Measurements from ENCODE around the gene JCAD.

JCAD gene

DNA sequence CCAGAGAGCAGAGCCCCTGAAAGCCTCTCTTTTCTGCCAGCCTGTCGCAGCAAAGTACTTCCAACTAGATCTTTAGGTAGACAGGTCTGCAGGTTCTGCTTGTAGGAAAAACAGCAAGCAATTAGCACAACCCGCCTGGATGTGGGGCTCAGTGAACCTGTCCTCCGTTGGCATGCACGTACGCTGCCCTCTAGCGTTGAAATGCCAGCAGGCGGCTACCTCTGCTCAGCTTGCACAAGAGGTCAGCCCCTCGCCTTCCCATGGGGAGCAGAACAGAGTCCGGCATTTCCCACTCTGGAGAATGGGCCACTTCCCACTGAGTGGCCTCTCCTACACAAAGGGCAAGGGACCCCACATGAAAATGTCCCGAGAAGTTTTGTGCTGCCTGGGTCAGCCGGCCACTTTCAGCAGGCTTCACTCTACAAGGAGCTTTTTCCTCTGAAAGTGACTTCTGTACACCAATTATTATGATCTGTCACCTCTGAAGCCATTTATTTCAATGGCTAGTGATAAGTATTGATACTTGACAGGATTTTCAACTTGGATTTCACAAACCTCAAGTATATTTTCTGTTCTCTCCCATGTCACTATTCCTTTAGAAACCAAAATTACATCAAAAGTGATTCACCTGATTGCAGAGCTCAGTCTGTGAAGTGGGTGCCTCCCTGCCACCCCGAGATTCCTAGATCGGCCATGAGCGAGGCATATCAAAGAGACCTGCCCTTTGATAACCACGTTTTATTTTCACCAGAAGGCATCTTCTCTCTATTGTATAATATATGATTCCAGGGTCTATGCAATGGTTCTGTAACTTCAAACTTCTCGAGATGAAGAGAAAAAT, 56.7 kb downstream of the JCAD start:
- Histone ChIP-seq H3K4me3 (ENCODE audit: low read depth, low read length) (no peak overlapping the region), H3K36me3 (ENCODE audit: control insufficient read depth, insufficient read depth, low read length) (no peaks in the 10 kb centered on the region), H3K27ac (ENCODE audit: low read depth, low read length) (no peak overlapping the region), H3K27me3 (ENCODE audit: control insufficient read depth, insufficient read depth, low read length) (no peaks in the 10 kb centered on the region), H3K4me1 (ENCODE audit: control insufficient read depth, insufficient read depth, low read length) (no peaks in the 10 kb centered on the region), H3K9ac (ENCODE audit: low read depth, low read length) (no peak overlapping the region), H3K9me3 (ENCODE audit: control insufficient read depth, insufficient read depth, low read length) (no peaks in the 10 kb centered on the region)

DNA sequence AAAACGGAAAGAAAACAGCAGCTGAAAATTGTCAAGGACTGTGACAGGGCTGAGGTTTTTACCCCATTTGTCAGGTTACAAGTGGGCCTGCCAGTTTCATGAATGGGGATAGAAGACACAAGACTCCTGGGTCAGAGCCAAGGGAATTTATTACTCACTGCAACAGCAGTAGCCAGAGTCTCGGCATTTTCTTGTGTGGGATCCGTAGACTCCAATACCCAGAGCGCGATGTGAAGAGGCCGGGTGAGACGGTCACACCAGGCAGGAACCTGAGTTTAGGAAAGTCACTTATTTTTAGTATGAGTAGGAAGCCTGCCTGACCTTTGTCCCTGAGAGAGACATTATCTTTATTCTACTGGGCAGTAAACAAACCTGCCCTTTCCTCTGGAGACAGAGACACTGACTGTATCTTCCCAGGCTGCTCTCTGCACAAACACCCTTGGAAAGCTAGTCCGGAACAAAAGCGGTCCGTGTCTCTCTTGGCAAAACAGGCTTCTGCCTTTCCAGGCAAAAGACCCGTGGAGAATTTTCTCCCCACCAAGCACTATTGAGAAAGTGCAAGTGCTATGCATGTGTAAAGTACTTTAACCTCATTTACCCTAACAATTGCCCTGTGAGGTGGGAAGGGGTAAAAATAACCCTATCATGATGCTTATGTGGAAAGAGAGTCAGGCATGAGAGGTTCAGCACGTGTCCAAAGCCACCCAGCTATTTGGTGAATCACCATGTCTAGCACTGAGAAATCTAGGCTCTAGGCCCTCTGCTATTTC, 58.4 kb downstream of the JCAD start:
- no peaks in the 10 kb centered on the region for H3K9me3 ChIP-seq (ENCODE audit: control insufficient read depth, insufficient read depth, low read length)
- H3K9ac ChIP-seq (ENCODE audit: low read depth, low read length): no peak overlapping the region
- H3K4me1 ChIP-seq (ENCODE audit: control insufficient read depth, insufficient read depth, low read length): no peaks in the 10 kb centered on the region
- no peaks in the 10 kb centered on the region for H3K36me3 ChIP-seq (ENCODE audit: control insufficient read depth, insufficient read depth, low read length)
- H3K4me3 ChIP-seq (ENCODE audit: low read depth, low read length): no peak overlapping the region
- no peaks in the 10 kb centered on the region for H3K27me3 ChIP-seq (ENCODE audit: control insufficient read depth, insufficient read depth, low read length)
- no peak overlapping the region for H3K27ac ChIP-seq (ENCODE audit: low read depth, low read length)

- Histone ChIP-seq H3K27me3 (ENCODE audit: control insufficient read depth, insufficient read depth, low read length) (no peaks in the 10 kb centered on the region), H3K27ac (ENCODE audit: low read depth, low read length) (no peak overlapping the region), H3K9ac (ENCODE audit: low read depth, low read length) (no peak overlapping the region), H3K4me1 (ENCODE audit: control insufficient read depth, insufficient read depth, low read length) (no peaks in the 10 kb centered on the region), H3K9me3 (ENCODE audit: control insufficient read depth, insufficient read depth, low read length) (no peaks in the 10 kb centered on the region), H3K36me3 (ENCODE audit: control insufficient read depth, insufficient read depth, low read length) (no peaks in the 10 kb centered on the region), H3K4me3 (ENCODE audit: low read depth, low read length) (no peak overlapping the region)
These were observed 61.1 kb downstream of the JCAD start for GRCh38 chr10:29998142-29998808.

DNA sequence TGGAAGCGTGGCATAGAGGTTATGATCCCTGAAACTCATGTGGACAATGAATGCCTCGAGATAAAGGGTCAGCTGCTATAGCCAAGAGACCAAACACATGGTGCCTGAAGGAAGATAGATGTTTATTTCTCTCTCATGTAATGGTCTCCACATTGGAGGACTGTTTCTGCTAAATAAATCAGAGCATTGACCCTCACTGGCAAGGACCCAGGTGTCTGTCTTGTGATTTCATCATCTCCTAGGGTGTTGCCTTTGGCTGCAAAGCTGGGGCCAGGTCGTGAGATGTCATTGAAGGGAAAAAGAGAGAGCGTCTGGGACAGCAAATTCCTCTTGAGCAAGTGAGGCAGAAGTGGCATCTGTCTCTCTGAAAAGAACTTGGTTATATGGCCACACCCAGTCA, 64.6 kb downstream of the JCAD start:
- Histone ChIP-seq H3K4me1 (ENCODE audit: control insufficient read depth, insufficient read depth, low read length) (no peaks in the 10 kb centered on the region), H3K9me3 (ENCODE audit: control insufficient read depth, insufficient read depth, low read length) (no peaks in the 10 kb centered on the region), H3K27ac (ENCODE audit: low read depth, low read length) (no peak overlapping the region), H3K36me3 (ENCODE audit: control insufficient read depth, insufficient read depth, low read length) (no peaks in the 10 kb centered on the region), H3K27me3 (ENCODE audit: control insufficient read depth, insufficient read depth, low read length) (no peaks in the 10 kb centered on the region), H3K4me3 (ENCODE audit: low read depth, low read length) (no peak overlapping the region), H3K9ac (ENCODE audit: low read depth, low read length) (no peak overlapping the region)

DNA sequence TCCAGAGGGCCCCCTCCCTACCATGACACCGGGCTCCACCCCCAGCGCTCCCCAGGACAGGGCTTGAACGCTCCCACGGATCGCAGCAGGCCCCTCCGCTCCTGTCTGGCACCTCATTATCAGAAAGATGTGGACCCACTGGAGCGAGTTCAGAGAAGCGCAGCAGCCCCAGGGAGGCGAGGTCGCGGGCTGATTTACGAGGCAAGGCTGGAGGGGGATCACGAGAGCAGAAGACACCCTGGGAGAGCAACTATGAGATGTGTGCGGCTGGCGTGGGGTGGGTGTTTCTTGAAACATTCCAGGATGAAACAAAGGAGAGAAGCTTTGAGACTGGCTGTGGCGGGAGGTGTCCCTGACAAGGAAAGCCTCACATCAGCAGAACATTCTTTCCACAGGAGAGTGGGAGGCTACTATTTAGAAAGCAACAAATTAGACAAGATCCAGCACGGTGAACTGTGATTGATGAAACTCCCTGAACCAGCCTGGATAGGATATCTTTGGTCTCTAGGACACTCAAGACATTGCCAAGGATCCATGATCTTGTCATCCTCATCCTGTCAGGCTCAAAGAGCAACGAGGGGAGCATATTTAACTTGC, 66.0 kb downstream of the JCAD start:
- Histone ChIP-seq H3K27me3 (ENCODE audit: control insufficient read depth, insufficient read depth, low read length) (no peaks in the 10 kb centered on the region), H3K4me3 (ENCODE audit: low read depth, low read length) (no peak overlapping the region), H3K4me1 (ENCODE audit: control insufficient read depth, insufficient read depth, low read length) (no peaks in the 10 kb centered on the region), H3K9me3 (ENCODE audit: control insufficient read depth, insufficient read depth, low read length) (no peaks in the 10 kb centered on the region), H3K9ac (ENCODE audit: low read depth, low read length) (no peak overlapping the region), H3K27ac (ENCODE audit: low read depth, low read length) (no peak overlapping the region), H3K36me3 (ENCODE audit: control insufficient read depth, insufficient read depth, low read length) (no peaks in the 10 kb centered on the region)

- Histone ChIP-seq H3K27me3 (ENCODE audit: control insufficient read depth, insufficient read depth, low read length) (no peaks in the 10 kb centered on the region), H3K27ac (ENCODE audit: low read depth, low read length) (no peak overlapping the region), H3K9ac (ENCODE audit: low read depth, low read length) (no peak overlapping the region), H3K36me3 (ENCODE audit: control insufficient read depth, insufficient read depth, low read length) (no peaks in the 10 kb centered on the region), H3K4me1 (ENCODE audit: control insufficient read depth, insufficient read depth, low read length) (no peaks in the 10 kb centered on the region), H3K9me3 (ENCODE audit: control insufficient read depth, insufficient read depth, low read length) (no peaks in the 10 kb centered on the region), H3K4me3 (ENCODE audit: low read depth, low read length) (no peak overlapping the region)
These were observed 66.5 kb downstream of the JCAD start for GRCh38 chr10:29992914-29993313.

DNA sequence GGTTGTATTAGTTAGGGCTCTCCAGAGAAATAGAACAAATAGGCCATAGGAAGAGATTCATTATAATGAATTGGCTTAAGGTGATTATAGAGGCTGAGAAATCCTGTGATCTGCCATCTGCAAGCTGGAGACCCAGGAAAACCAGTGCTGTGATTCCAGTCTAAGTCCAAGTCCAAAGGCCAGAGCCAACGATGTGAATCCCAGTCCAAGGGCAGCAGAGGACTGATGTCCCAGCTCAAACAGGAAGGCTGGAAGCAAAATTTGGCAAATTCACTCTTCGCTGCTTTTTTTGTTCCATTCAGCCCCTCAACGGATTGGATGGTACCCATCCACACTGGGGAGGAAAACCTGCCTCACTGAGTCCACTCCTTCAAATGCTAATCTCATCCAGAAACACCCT, 68.0 kb downstream of the JCAD start:
- Histone ChIP-seq H3K27ac (ENCODE audit: low read depth, low read length) (no peak overlapping the region), H3K36me3 (ENCODE audit: control insufficient read depth, insufficient read depth, low read length) (no peaks in the 10 kb centered on the region), H3K9me3 (ENCODE audit: control insufficient read depth, insufficient read depth, low read length) (no peaks in the 10 kb centered on the region)

DNA sequence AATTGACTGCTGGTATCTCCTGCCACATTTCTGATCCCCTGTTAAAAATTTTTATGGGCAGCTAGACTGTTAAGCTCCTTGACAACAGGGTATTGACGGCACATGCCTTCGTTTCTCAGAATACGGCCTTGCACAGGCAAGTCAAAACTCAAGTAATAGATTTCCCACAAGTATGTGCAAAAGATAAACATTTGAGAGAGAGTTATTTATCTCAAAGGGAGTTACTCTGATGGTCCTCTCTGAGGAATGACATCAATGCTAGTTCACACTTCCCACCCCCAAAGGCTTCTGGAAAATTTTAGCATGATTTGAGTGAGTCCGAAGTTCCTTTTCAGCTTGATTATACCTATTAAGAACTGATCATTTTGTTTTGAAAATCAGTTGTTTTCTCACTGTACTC, 71.9 kb downstream of the JCAD start:
- H3K4me1 ChIP-seq (ENCODE audit: control insufficient read depth, insufficient read depth, low read length): no peaks in the 10 kb centered on the region
- H3K9ac ChIP-seq (ENCODE audit: low read depth, low read length): no peak overlapping the region
- no peak overlapping the region for H3K27ac ChIP-seq (ENCODE audit: low read depth, low read length)
- H3K36me3 ChIP-seq (ENCODE audit: control insufficient read depth, insufficient read depth, low read length): no peaks in the 10 kb centered on the region
- no peaks in the 10 kb centered on the region for H3K27me3 ChIP-seq (ENCODE audit: control insufficient read depth, insufficient read depth, low read length)
- H3K4me3 ChIP-seq (ENCODE audit: low read depth, low read length): no peak overlapping the region
- H3K9me3 ChIP-seq (ENCODE audit: control insufficient read depth, insufficient read depth, low read length): no peaks in the 10 kb centered on the region

More for the DNA sequence above, 68.0 kb downstream of the JCAD start:
- H3K27me3 ChIP-seq (ENCODE audit: control insufficient read depth, insufficient read depth, low read length): no peaks in the 10 kb centered on the region
- no peak overlapping the region for H3K9ac ChIP-seq (ENCODE audit: low read depth, low read length)
- H3K4me3 ChIP-seq (ENCODE audit: low read depth, low read length): no peak overlapping the region
- no peaks in the 10 kb centered on the region for H3K4me1 ChIP-seq (ENCODE audit: control insufficient read depth, insufficient read depth, low read length)

DNA sequence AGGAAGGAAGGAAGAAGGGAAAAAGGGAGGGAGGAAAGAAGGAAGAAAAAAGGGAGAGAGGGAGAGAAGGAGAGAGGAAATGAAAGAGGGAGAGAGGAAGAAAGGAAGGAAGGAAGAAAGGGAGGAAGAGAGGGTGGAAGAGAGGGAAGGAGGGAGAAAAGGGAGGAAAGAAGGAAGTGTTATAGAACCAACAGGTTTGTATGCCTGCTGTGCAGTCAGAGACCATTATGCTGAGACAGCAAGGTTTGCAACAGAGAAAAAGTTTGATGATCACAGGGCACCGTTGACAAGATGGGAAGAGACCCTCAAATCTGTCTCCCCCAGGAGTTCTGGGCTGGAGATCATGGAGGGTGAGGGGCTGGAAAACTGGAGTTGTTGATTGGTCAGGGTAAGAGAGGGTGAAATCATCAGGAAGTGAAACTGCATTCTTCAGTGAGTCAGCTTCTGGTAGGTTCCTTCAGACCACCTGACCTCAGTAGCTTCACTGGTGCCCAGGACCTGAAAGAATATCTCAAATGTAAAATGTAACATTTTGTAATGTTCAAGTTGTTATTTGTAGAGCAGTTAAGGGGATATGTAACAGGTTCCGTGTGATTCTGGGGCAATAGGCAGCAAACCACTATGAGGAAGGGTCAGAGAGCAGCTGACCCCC, 76.3 kb downstream of the JCAD start:
- no peak overlapping the region for H3K9ac ChIP-seq (ENCODE audit: low read depth, low read length)
- no peaks in the 10 kb centered on the region for H3K36me3 ChIP-seq (ENCODE audit: control insufficient read depth, insufficient read depth, low read length)

DNA sequence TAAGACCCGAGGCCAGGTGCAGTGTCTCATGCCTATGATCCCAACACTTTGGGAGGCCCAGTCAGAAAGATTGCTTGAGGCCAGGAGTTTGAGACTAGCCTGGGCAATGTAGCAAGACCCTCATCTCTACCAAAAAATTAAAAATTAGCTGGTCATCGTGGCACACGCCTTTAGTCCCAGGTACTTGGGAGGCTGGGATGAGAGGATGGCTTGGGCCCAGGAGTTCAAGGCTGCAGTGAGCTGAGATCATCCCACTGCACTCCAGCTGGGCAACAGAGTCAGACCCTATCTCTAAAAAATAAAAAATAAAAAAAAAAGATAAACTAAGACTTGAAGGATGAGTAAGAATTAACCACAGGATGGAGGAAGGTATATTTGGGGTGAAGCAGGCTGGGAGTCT, 77.9 kb downstream of the JCAD start:
- no peaks in the 10 kb centered on the region for H3K4me1 ChIP-seq (ENCODE audit: control insufficient read depth, insufficient read depth, low read length)
- H3K9ac ChIP-seq (ENCODE audit: low read depth, low read length): no peak overlapping the region
- no peak overlapping the region for H3K27ac ChIP-seq (ENCODE audit: low read depth, low read length)
- no peaks in the 10 kb centered on the region for H3K27me3 ChIP-seq (ENCODE audit: control insufficient read depth, insufficient read depth, low read length)
- no peak overlapping the region for H3K4me3 ChIP-seq (ENCODE audit: low read depth, low read length)
- H3K9me3 ChIP-seq (ENCODE audit: control insufficient read depth, insufficient read depth, low read length): no peaks in the 10 kb centered on the region
- no peaks in the 10 kb centered on the region for H3K36me3 ChIP-seq (ENCODE audit: control insufficient read depth, insufficient read depth, low read length)

More for the DNA sequence above, 76.3 kb downstream of the JCAD start:
- no peak overlapping the region for H3K4me3 ChIP-seq (ENCODE audit: low read depth, low read length)
- H3K9me3 ChIP-seq (ENCODE audit: control insufficient read depth, insufficient read depth, low read length): no peaks in the 10 kb centered on the region
- no peaks in the 10 kb centered on the region for H3K27me3 ChIP-seq (ENCODE audit: control insufficient read depth, insufficient read depth, low read length)
- H3K4me1 ChIP-seq (ENCODE audit: control insufficient read depth, insufficient read depth, low read length): no peaks in the 10 kb centered on the region
- H3K27ac ChIP-seq (ENCODE audit: low read depth, low read length): no peak overlapping the region

Data from HUES48 (cell line).